HG03097 (cell line): ENCODE measurements around the gene HOXA3.

Experiments
- ATAC-seq: cut with Tn5 transposase; IDR thresholded peaks from one replicate; pipeline ENCODE4 v1.9.1; 2021; ENCODE audit not compliant: unreplicated experiment, low FRiP score

The HOXA3 gene

DNA sequence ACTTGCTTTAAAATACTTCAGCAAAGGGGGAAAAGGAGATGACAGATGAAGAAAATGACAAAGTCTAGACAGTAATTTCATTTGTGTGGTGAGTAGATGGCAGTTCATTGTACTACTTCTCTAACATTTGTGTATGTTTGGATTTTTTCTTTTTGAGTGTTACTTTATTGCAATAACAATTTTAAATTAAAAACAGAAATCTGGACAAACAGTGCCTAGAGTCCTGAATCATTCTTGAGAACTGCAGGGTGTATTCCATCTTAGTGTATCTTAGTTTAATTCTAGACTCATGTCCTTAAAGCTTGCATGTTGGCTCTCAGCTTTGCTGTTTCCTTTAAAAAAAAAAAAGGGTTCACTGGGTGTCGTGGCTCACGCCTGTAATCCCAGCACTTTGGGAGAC is 87.7 kb downstream of the HOXA3 start:
- no peak for ATAC-seq

DNA sequence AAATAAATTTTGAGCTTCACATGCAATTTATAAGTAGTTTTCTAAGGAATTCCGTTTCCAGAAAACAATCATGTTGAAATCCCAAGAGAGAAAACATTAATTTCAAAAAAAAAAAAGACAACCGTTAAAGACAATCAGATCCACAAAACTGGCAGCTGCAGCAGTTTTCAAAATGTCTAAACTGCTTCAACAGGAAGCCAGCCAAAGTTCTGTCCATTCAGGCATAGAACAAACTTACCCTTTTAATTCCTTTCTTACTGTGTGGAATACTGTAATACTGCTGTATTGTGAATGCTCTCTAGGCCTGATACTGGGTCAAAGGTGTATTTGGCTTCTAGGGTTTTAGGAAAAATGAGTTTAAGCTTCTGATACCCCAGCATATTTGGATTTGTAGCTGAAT is 88.2 kb downstream of the HOXA3 start:
- ATAC-seq, result no peak

- no peak for ATAC-seq
Measured at GRCh38 chr7:27062946-27063345, 89.4 kb downstream of the HOXA3 start.
